Sigmoid colon (tissue), 4 donors: ENCODE measurements around the gene ZSCAN1.

Experiments
- CTCF ChIP-seq, 4 experiments: fragments of 450-650 bp in 3 of 4; fragments of 200-600 bp in 1 of 4; IDR thresholded peaks; one replicate each; pipeline ENCODE4 v1.5.1; 2016 to 2019; ENCODE audit warnings: antibody characterized with exemption in 4 of 4, mild to moderate bottlenecking in 3 of 4, moderate library complexity in 2 of 4
- EP300 ChIP-seq, 4 donors: sonication (generic); formaldehyde crosslinking; IDR thresholded peaks; one replicate each; pipeline ENCODE4 v1.6.1; 2017; ENCODE audit warnings: antibody characterized with exemption in 4 of 4
- POLR2A ChIP-seq, 2 donors: fragments of 450-650 bp; IDR thresholded peaks; one replicate each; pipeline ENCODE4 v1.6.1; 2016; ENCODE audit warnings: antibody characterized with exemption in 2 of 2, mild to moderate bottlenecking in 2 of 2, moderate library complexity in 2 of 2

- TF ChIP-seq CTCF (IDR thresholded peaks at IDR 0.05) = no peak
- no peak for TF ChIP-seq POLR2A (IDR thresholded peaks at IDR 0.05)
- no peak for TF ChIP-seq EP300 (IDR thresholded peaks at IDR 0.05)
Measured at GRCh38 chr19:58091251-58091995, 57.6 kb downstream of the ZSCAN1 start.
